C4-2B (cell line): Measurements from ENCODE around the gene METTL18.

Experiments
- ZFX ChIP-seq: fragments of 450-650 bp; IDR thresholded peaks from 2 replicates; pipeline ENCODE4 v1.6.1; 2017
- TF ChIP-seq, protein P1 (sequence below): fragments of 450-650 bp; conservative IDR thresholded peaks from 2 replicates; pipeline ENCODE4 v1.5.1; 2017; ENCODE audit warnings: mild to moderate bottlenecking

DNA sequence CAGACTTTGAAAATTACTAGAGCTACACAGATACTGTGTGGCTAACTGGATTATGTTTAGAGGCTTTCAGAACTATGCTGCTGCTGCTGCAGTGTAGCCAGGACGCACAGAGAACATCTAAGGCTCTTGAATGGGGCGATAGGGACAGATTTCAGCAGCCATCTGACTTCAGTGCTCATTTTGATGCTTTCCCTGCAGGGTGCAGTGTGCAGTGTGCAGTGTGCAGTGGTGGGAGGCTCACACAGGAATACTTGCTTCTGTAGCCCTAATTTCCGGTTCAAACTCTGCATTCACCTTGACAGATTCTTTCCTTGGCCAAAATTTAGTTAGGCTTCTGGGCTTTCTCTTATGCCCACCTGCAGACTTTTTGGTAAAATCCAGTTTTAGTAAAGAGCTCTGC, 7.7 kb downstream of the METTL18 start:
- TF ChIP-seq, protein P1, sequence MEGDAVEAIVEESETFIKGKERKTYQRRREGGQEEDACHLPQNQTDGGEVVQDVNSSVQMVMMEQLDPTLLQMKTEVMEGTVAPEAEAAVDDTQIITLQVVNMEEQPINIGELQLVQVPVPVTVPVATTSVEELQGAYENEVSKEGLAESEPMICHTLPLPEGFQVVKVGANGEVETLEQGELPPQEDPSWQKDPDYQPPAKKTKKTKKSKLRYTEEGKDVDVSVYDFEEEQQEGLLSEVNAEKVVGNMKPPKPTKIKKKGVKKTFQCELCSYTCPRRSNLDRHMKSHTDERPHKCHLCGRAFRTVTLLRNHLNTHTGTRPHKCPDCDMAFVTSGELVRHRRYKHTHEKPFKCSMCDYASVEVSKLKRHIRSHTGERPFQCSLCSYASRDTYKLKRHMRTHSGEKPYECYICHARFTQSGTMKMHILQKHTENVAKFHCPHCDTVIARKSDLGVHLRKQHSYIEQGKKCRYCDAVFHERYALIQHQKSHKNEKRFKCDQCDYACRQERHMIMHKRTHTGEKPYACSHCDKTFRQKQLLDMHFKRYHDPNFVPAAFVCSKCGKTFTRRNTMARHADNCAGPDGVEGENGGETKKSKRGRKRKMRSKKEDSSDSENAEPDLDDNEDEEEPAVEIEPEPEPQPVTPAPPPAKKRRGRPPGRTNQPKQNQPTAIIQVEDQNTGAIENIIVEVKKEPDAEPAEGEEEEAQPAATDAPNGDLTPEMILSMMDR = no peak
- no peak for TF ChIP-seq ZFX
